ENCODE results near the gene RARRES1. TPM values are rescaled to one million over a fixed set of nuclear protein-coding genes. Genes with fewer than 3 reads are reported as not detected.
"Not testable (repeated sequence)": the region's sequence is repeated elsewhere in the genome, so short reads cannot be mapped to it uniquely, and the experiment has no call there.

The RARRES1 gene
- total RNA-seq, 6 donors from 2014 or later, result 7.0 to 44.6 (median 27.7) TPM

- TF ChIP-seq, protein P1, sequence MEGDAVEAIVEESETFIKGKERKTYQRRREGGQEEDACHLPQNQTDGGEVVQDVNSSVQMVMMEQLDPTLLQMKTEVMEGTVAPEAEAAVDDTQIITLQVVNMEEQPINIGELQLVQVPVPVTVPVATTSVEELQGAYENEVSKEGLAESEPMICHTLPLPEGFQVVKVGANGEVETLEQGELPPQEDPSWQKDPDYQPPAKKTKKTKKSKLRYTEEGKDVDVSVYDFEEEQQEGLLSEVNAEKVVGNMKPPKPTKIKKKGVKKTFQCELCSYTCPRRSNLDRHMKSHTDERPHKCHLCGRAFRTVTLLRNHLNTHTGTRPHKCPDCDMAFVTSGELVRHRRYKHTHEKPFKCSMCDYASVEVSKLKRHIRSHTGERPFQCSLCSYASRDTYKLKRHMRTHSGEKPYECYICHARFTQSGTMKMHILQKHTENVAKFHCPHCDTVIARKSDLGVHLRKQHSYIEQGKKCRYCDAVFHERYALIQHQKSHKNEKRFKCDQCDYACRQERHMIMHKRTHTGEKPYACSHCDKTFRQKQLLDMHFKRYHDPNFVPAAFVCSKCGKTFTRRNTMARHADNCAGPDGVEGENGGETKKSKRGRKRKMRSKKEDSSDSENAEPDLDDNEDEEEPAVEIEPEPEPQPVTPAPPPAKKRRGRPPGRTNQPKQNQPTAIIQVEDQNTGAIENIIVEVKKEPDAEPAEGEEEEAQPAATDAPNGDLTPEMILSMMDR (IDR thresholded peaks at IDR 0.05), result no peak
- TF ChIP-seq POLR2AphosphoS5 (IDR thresholded peaks at IDR 0.05) (no peak), POLR2A (IDR thresholded peaks at IDR 0.05) (no peak), EP300 (IDR thresholded peaks at IDR 0.05) (no peak)
- H3K4me1 ChIP-seq, result peaks cover 0 to 10% (median 7%) of the 10 kb centered on the region in 4 donors
- no peak overlapping the region for H3K27ac ChIP-seq
- no peak for DNase-seq
- no peaks in the 10 kb centered on the region for H3K9me3 ChIP-seq
- WGBS, 2 donors, result 71 to 73% methylated on average over 4 of the region's 4 CpGs
- no peaks in the 10 kb centered on the region for H3K27me3 ChIP-seq
- peaks cover 0 to 16% (median 1%) of the 10 kb centered on the region in 4 donors for H3K36me3 ChIP-seq
- ATAC-seq (ENCODE audit: low FRiP score in 2 of 2), result no peak
- H3K4me3 ChIP-seq, result no peak overlapping the region
Measured at GRCh38 chr3:158702815-158703481, 29.3 kb downstream of the RARRES1 start.

- 82 to 88% methylated on average over 4 of the region's 4 CpGs for WGBS, 2 donors
- H3K27ac ChIP-seq, result no peak overlapping the region
- H3K9me3 ChIP-seq, result no peaks in the 10 kb centered on the region
- H3K27me3 ChIP-seq, result no peaks in the 10 kb centered on the region
- H3K4me1 ChIP-seq, result peaks cover 0 to 10% (median 8%) of the 10 kb centered on the region in 4 donors
- H3K36me3 ChIP-seq, result peaks cover 0 to 10% (median 0%) of the 10 kb centered on the region in 4 donors
- DNase-seq (no peak), ATAC-seq (ENCODE audit: low FRiP score in 2 of 2) (no peak)
- H3K4me3 ChIP-seq, result no peak overlapping the region
- no peak for TF ChIP-seq POLR2AphosphoS5 (IDR thresholded peaks at IDR 0.05)
- no peak for TF ChIP-seq EP300 (IDR thresholded peaks at IDR 0.05)
- TF ChIP-seq, protein P1 (IDR thresholded peaks at IDR 0.05), result no peak
- no peak for TF ChIP-seq POLR2A (IDR thresholded peaks at IDR 0.05)
Measured at GRCh38 chr3:158701420-158702065, 30.7 kb downstream of the RARRES1 start.

DNA sequence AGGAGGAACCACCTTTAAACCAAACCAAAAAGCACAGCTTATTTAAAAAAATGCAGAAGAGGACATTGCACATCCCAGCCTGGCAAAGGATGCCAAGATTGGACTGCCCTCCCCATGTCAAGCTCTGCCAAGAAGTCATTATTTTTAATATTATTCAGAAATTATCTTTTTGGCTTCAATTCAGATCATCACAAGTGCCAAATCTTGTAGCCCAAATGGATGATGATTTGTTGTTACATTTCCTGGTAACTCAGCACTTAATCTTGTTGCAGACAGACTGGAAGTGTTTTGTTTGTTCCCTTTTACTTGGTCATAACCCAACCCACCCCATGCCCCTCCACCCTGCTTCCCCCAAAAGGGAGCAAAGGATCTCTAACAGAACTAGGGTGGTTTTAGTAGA is 31.7 kb downstream of the RARRES1 start:
- no peak for TF ChIP-seq POLR2AphosphoS5 (IDR thresholded peaks at IDR 0.05)
- TF ChIP-seq EP300 (IDR thresholded peaks at IDR 0.05), result no peak
- ATAC-seq (ENCODE audit: low FRiP score in 2 of 2) (peak in 1 of 2 donors; percentile 48), DNase-seq (no peak)
- H3K4me1 ChIP-seq, result peaks cover 0 to 13% (median 8%) of the 10 kb centered on the region in 4 donors
- H3K9me3 ChIP-seq, result no peaks in the 10 kb centered on the region
- no peak overlapping the region for H3K27ac ChIP-seq
- peaks cover 0 to 5% (median 0%) of the 10 kb centered on the region in 4 donors for H3K36me3 ChIP-seq
- no peaks in the 10 kb centered on the region for H3K27me3 ChIP-seq
- no peak overlapping the region for H3K4me3 ChIP-seq

DNA sequence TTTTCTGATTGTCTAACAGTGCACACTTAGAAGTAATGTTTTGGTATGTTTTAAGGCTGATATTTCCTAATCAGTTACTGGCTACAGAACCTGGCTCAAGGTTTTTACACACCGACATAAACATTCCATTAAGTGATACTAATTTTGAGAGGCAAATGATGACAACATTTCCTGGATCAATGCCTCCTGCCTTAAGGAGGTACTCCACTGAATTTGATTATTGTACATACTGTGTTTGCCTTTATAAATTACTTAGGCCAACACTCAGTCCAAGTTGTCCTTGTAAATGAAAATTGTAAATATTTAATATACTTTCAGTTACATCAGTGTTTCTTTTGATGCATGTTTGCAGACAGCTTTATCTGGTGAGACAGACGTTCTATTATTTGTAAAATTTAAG is 35.6 kb downstream of the RARRES1 start:
- H3K36me3 ChIP-seq, result peaks cover 0 to 23% (median 0%) of the 10 kb centered on the region in 4 donors
- no peak overlapping the region for H3K27ac ChIP-seq
- TF ChIP-seq EP300 (IDR thresholded peaks at IDR 0.05) (no peak), POLR2AphosphoS5 (IDR thresholded peaks at IDR 0.05) (no peak), POLR2A (IDR thresholded peaks at IDR 0.05) (no peak)
- TF ChIP-seq, protein P1 (IDR thresholded peaks at IDR 0.05), result no peak
- WGBS, 2 donors, result 42 to 43% methylated on average over 2 of the region's 2 CpGs
- DNase-seq (no peak), ATAC-seq (ENCODE audit: low FRiP score in 2 of 2) (no peak)
- peaks cover 0 to 13% (median 8%) of the 10 kb centered on the region in 4 donors for H3K4me1 ChIP-seq
- H3K9me3 ChIP-seq, result no peaks in the 10 kb centered on the region
- no peaks in the 10 kb centered on the region for H3K27me3 ChIP-seq
- H3K4me3 ChIP-seq, result no peak overlapping the region

DNA sequence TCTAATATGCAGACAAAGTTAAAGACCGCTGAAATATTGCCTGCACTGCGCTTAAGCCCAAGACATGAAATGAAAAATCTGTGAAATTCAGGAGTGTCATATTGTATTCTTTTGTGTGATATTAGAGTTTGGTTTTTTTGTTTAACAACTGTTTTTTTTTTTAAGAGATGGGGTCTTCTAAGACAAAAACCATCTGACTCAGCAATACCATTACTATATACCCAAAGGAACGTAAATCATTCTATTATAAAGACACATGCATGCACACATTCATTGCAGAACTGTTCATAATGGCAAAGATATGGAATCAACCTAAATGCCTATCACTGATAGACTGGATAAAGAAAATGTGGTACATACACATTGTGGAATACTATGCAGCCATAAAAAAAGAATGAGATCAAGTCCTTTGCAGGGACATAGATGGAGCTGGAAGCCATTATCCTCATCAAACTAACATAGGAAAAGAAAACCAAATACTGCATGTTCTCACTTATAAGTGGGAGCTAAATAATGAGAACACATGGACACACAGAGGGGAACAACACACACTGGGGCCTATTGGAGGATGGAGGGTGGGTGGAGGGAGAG is 38.3 kb downstream of the RARRES1 start:
- H3K9me3 ChIP-seq; H3K4me1 ChIP-seq; ATAC-seq (ENCODE audit: low FRiP score in 2 of 2); H3K27me3 ChIP-seq; H3K27ac ChIP-seq; DNase-seq; H3K4me3 ChIP-seq: not testable (repeated sequence)
- H3K36me3 ChIP-seq, result peaks cover 0 to 37% (median 0%) of the 10 kb centered on the region in 4 donors
- 83 to 96% methylated on average over 3 of the region's 3 CpGs for WGBS, 2 donors
